Naive B cell (primary cell): ENCODE measurements around the gene SYNGAP1. TPM values are rescaled to one million over a fixed set of nuclear protein-coding genes. Genes with fewer than 3 reads are reported as not detected.
"Not testable (repeated sequence)": the region's sequence is repeated elsewhere in the genome, so short reads cannot be mapped to it uniquely, and the experiment has no call there.

ENCODE experiments used
- ATAC-seq, 2 donors: fragments of 150-1000 bp; cut with Tn5 transposase; 2 replicates each; pipeline ENCODE4 v1.10.0; 2021; ENCODE audit warnings: low read depth in 2 of 2, mild to moderate bottlenecking in 2 of 2, moderate library complexity in 2 of 2
- DNase-seq: peaks from one replicate; pipeline ENCODE4 v3.0.0; 2022
- H3K27ac Mint-ChIP-seq, 6 donors: one replicate each; pipeline ENCODE4 v1.8.0; 2020 to 2022; ENCODE audit warnings: mild to moderate bottlenecking in 6 of 6, mixed read lengths in 6 of 6, moderate library complexity in 5 of 6, inconsistent platforms in 2 of 6
- H3K27me3 Mint-ChIP-seq, 3 donors: one replicate each; pipeline ENCODE4 v1.8.0; 2021 to 2022; ENCODE audit warnings: mixed read lengths in 3 of 3, mild to moderate bottlenecking in 1 of 3
- H3K36me3 Mint-ChIP-seq, 2 donors: one replicate each; pipeline ENCODE4 v1.8.0; 2020 to 2022; ENCODE audit warnings: mixed read lengths in 2 of 2, inconsistent platforms in 1 of 2, mild to moderate bottlenecking in 1 of 2
- H3K4me1 Mint-ChIP-seq, 3 donors: one replicate each; pipeline ENCODE4 v1.8.0; 2020 to 2022; ENCODE audit warnings: mixed read lengths in 3 of 3, inconsistent platforms in 1 of 3, mild to moderate bottlenecking in 1 of 3, moderate library complexity in 1 of 3
- H3K4me3 Mint-ChIP-seq, 8 donors: one replicate each; pipeline ENCODE4 v1.8.0; 2020 to 2022; ENCODE audit warnings: mild to moderate bottlenecking in 8 of 8, mixed read lengths in 8 of 8, moderate library complexity in 8 of 8, inconsistent platforms in 2 of 8
- H3K9me3 Mint-ChIP-seq, 7 donors: one replicate each; pipeline ENCODE4 v1.8.0; 2020 to 2022; ENCODE audit warnings: mixed read lengths in 7 of 7, mild to moderate bottlenecking in 5 of 7, inconsistent platforms in 2 of 7, moderate library complexity in 1 of 7
- polyA plus RNA-seq, 6 donors: library from polyadenylated mRNA; unstranded; fragments of 300-500 nt; fragmentation: Illumina TruSeq; gene quantifications; one replicate each; pipeline ENCODE4 v1.2.3, GENCODE V29; 2021; ENCODE audit warnings: low read depth in 6 of 6

SYNGAP1 gene
- polyA plus RNA-seq, 6 donors from 2014 or later = 0.25 to 1.9 (median 0.48) TPM; not detected in 1

GRCh38 chr6:33455051-33455450 lies 35.2 kb downstream of the SYNGAP1 start:
- Mint-ChIP-seq H3K27ac (peak overlapping the region; percentile 93 to 97 (median 94)), H3K36me3 (peaks cover 0 to 4% of the 10 kb centered on the region in 2 donors), H3K4me1 (peaks cover 31 to 38% (median 33%) of the 10 kb centered on the region in 3 donors), H3K4me3 (peak overlapping the region; percentile 92 to 98 (median 97)), H3K9me3 (no peaks in the 10 kb centered on the region), H3K27me3 (no peaks in the 10 kb centered on the region)
- DNase-seq (no peak), ATAC-seq (no peak)

GRCh38 chr6:33456156-33456555 lies 36.3 kb downstream of the SYNGAP1 start:
- Mint-ChIP-seq H3K36me3 (peaks cover 0 to 4% of the 10 kb centered on the region in 2 donors), H3K27ac (peak overlapping the region in 1 of 6 donors; percentile 94), H3K4me1 (peaks cover 27 to 38% (median 33%) of the 10 kb centered on the region in 3 donors), H3K4me3 (peak overlapping the region in 7 of 8 donors; percentile 16 to 97 (median 76)), H3K9me3 (no peaks in the 10 kb centered on the region), H3K27me3 (no peaks in the 10 kb centered on the region)
- DNase-seq (no peak), ATAC-seq (no peak)

GRCh38 chr6:33458676-33459075 lies 38.8 kb downstream of the SYNGAP1 start:
- Mint-ChIP-seq H3K27ac (no peak overlapping the region), H3K9me3 (peaks cover 0 to 2% (median 0%) of the 10 kb centered on the region in 7 donors), H3K27me3 (peaks cover 0 to 14% (median 6%) of the 10 kb centered on the region in 3 donors), H3K36me3 (peaks cover 0 to 4% of the 10 kb centered on the region in 2 donors), H3K4me1 (peaks cover 16 to 26% (median 23%) of the 10 kb centered on the region in 3 donors), H3K4me3 (no peak overlapping the region)
- no peak for ATAC-seq
- DNase-seq = no peak

GRCh38 chr6:33459226-33459625 lies 39.4 kb downstream of the SYNGAP1 start:
- ATAC-seq (no peak), DNase-seq (no peak)
- Mint-ChIP-seq H3K9me3 (peaks cover 0 to 2% (median 0%) of the 10 kb centered on the region in 7 donors), H3K27ac (no peak overlapping the region), H3K4me3 (no peak overlapping the region), H3K27me3 (peaks cover 0 to 17% (median 10%) of the 10 kb centered on the region in 3 donors), H3K36me3 (peaks cover 0 to 4% of the 10 kb centered on the region in 2 donors), H3K4me1 (peaks cover 14 to 22% (median 19%) of the 10 kb centered on the region in 3 donors)

GRCh38 chr6:33466075-33466735 lies 46.3 kb downstream of the SYNGAP1 start:
- no peak overlapping the region for H3K27ac Mint-ChIP-seq
- no peak overlapping the region for H3K4me3 Mint-ChIP-seq
- H3K9me3 Mint-ChIP-seq = peaks cover 0 to 2% (median 0%) of the 10 kb centered on the region in 7 donors
- no peaks in the 10 kb centered on the region for H3K4me1 Mint-ChIP-seq
- no peak for ATAC-seq
- peaks cover 5 to 17% (median 10%) of the 10 kb centered on the region in 3 donors for H3K27me3 Mint-ChIP-seq
- no peak for DNase-seq
- no peaks in the 10 kb centered on the region for H3K36me3 Mint-ChIP-seq

GRCh38 chr6:33467091-33467490 lies 47.2 kb downstream of the SYNGAP1 start:
- H3K4me3 Mint-ChIP-seq = no peak overlapping the region
- no peak for DNase-seq
- H3K27ac Mint-ChIP-seq = peak overlapping the region in 1 of 6 donors; percentile 5
- peaks cover 5 to 12% (median 10%) of the 10 kb centered on the region in 3 donors for H3K27me3 Mint-ChIP-seq
- no peaks in the 10 kb centered on the region for H3K36me3 Mint-ChIP-seq
- no peak for ATAC-seq
- peaks cover 0 to 2% (median 0%) of the 10 kb centered on the region in 7 donors for H3K9me3 Mint-ChIP-seq
- H3K4me1 Mint-ChIP-seq = no peaks in the 10 kb centered on the region

- no peak for DNase-seq
- Mint-ChIP-seq H3K9me3 (peaks cover 0 to 2% (median 0%) of the 10 kb centered on the region in 7 donors), H3K4me1 (no peaks in the 10 kb centered on the region), H3K27me3 (peaks cover 0 to 5% (median 0%) of the 10 kb centered on the region in 3 donors), H3K4me3 (no peak overlapping the region), H3K36me3 (no peaks in the 10 kb centered on the region), H3K27ac (no peak overlapping the region)
- ATAC-seq = no peak
Observed at GRCh38 chr6:33469661-33470060, 49.8 kb downstream of the SYNGAP1 start.

GRCh38 chr6:33477864-33478263 lies 58.0 kb downstream of the SYNGAP1 start:
- Mint-ChIP-seq H3K27me3 (peaks cover 8 to 12% (median 8%) of the 10 kb centered on the region in 3 donors), H3K4me1 (no peaks in the 10 kb centered on the region), H3K9me3 (no peaks in the 10 kb centered on the region), H3K4me3 (no peak overlapping the region), H3K36me3 (no peaks in the 10 kb centered on the region), H3K27ac (peak overlapping the region in 1 of 6 donors; percentile 36)
- DNase-seq (no peak), ATAC-seq (no peak)

- ATAC-seq (no peak), DNase-seq (no peak)
- Mint-ChIP-seq H3K4me1 (no peaks in the 10 kb centered on the region), H3K27ac (no peak overlapping the region), H3K36me3 (no peaks in the 10 kb centered on the region), H3K9me3 (no peaks in the 10 kb centered on the region), H3K4me3 (no peak overlapping the region), H3K27me3 (peaks cover 8 to 12% (median 8%) of the 10 kb centered on the region in 3 donors)
Observed at GRCh38 chr6:33481192-33481591, 61.3 kb downstream of the SYNGAP1 start.

GRCh38 chr6:33482620-33483019 lies 62.8 kb downstream of the SYNGAP1 start:
- H3K4me3 Mint-ChIP-seq, H3K4me1 Mint-ChIP-seq, H3K27ac Mint-ChIP-seq, H3K36me3 Mint-ChIP-seq, DNase-seq, ATAC-seq, H3K9me3 Mint-ChIP-seq: not testable (repeated sequence)
- peaks cover 8 to 19% (median 16%) of the 10 kb centered on the region in 3 donors for H3K27me3 Mint-ChIP-seq

- Mint-ChIP-seq H3K4me1 (peaks cover 0 to 4% (median 0%) of the 10 kb centered on the region in 3 donors), H3K36me3 (no peaks in the 10 kb centered on the region), H3K9me3 (no peaks in the 10 kb centered on the region), H3K27me3 (peaks cover 8 to 24% (median 16%) of the 10 kb centered on the region in 3 donors), H3K4me3 (no peak overlapping the region), H3K27ac (no peak overlapping the region)
- DNase-seq = no peak
- ATAC-seq = no peak
Observed at GRCh38 chr6:33483678-33484077, 63.8 kb downstream of the SYNGAP1 start.

- not testable (repeated sequence) for H3K36me3 Mint-ChIP-seq, H3K9me3 Mint-ChIP-seq, DNase-seq, ATAC-seq, H3K4me3 Mint-ChIP-seq, H3K27ac Mint-ChIP-seq, H3K4me1 Mint-ChIP-seq
- peaks cover 11 to 29% (median 16%) of the 10 kb centered on the region in 3 donors for H3K27me3 Mint-ChIP-seq
Observed at GRCh38 chr6:33484673-33485262, 64.9 kb downstream of the SYNGAP1 start.

GRCh38 chr6:33485680-33486079 lies 65.8 kb downstream of the SYNGAP1 start:
- not testable (repeated sequence) for DNase-seq, H3K27ac Mint-ChIP-seq, H3K36me3 Mint-ChIP-seq, H3K9me3 Mint-ChIP-seq, H3K4me1 Mint-ChIP-seq, H3K4me3 Mint-ChIP-seq, ATAC-seq
- peaks cover 10 to 29% (median 13%) of the 10 kb centered on the region in 3 donors for H3K27me3 Mint-ChIP-seq

GRCh38 chr6:33488339-33488738 lies 68.5 kb downstream of the SYNGAP1 start:
- Mint-ChIP-seq H3K36me3 (no peaks in the 10 kb centered on the region), H3K4me1 (peaks cover 0 to 4% (median 0%) of the 10 kb centered on the region in 3 donors), H3K4me3 (no peak overlapping the region), H3K27me3 (peaks cover 3 to 23% (median 8%) of the 10 kb centered on the region in 3 donors), H3K27ac (no peak overlapping the region), H3K9me3 (no peaks in the 10 kb centered on the region)
- ATAC-seq (no peak), DNase-seq (no peak)
